Adipose tissue (tissue), 3 donors: Measurements from ENCODE around the gene UNC5C. TPM values are rescaled to one million over a fixed set of nuclear protein-coding genes. Genes with fewer than 3 reads are reported as not detected.

Source experiments
- H3K27ac ChIP-seq: one replicate; pipeline ENCODE4 v1.5.1; 2013; ENCODE audit warnings: low read depth, low read length
- WGBS, 3 donors: extraction: QIAGEN DNeasy Blood & Tissue Kit; methylation state at CpG; one replicate each; pipeline ENCODE4 v1.1.7; 2013; 5-methylcytosine and 5-hydroxymethylcytosine counted together
- polyA plus RNA-seq, 3 donors: library from polyadenylated mRNA; stranded (reverse); fragments of 200-250 nt; gene quantifications; one replicate each; pipeline ENCODE4 v1.2.3, GENCODE V29; 2013
- donor health status: healthy with polysubstance abuse.
- donor health status: Bipolar disorder and iron deficiency.
- donor health status: healthy.

The UNC5C gene
- polyA plus RNA-seq = 1 to 10 TPM in 1 of 3 donors, under 1 TPM in 2; 0.15 to 2.6 (median 0.67) TPM

GRCh38 chr4:95548738-95549245 lies at the start of gene UNC5C:
TSS of gene UNC5C (minus strand) at chr4:95548973.
- 0 to 1% (median 1%) methylated on average over 37 of the region's 37 CpGs for WGBS, 3 donors
- H3K27ac ChIP-seq = no peak within 1 kb of the TSS

GRCh38 chr4:95596676-95597075 lies 47.9 kb upstream of the UNC5C start:
- WGBS, 3 donors = 73 to 89% (median 80%) methylated on average over 7 of the region's 7 CpGs
- H3K27ac ChIP-seq = no peak overlapping the region

- WGBS, 3 donors = 73 to 89% (median 88%) methylated on average over 1 of the region's 1 CpG
- H3K27ac ChIP-seq = no peak overlapping the region
Measured at GRCh38 chr4:95594629-95595028, 45.9 kb upstream of the UNC5C start.

- H3K27ac ChIP-seq = no peak overlapping the region
- WGBS, 3 donors = 90 to 97% (median 91%) methylated on average over 1 of the region's 1 CpG
Measured at GRCh38 chr4:95594013-95594412, 45.2 kb upstream of the UNC5C start.

- WGBS, 3 donors = 46 to 76% (median 74%) methylated on average over 5 of the region's 5 CpGs
- H3K27ac ChIP-seq = no peak overlapping the region
Measured at GRCh38 chr4:95591278-95591677, 42.5 kb upstream of the UNC5C start.

- WGBS, 3 donors = 70 to 93% (median 86%) methylated on average over 1 of the region's 1 CpG
- no peak overlapping the region for H3K27ac ChIP-seq
Measured at GRCh38 chr4:95590615-95591014, 41.8 kb upstream of the UNC5C start.

- 52 to 69% (median 63%) methylated on average over 5 of the region's 5 CpGs for WGBS, 3 donors
- no peak overlapping the region for H3K27ac ChIP-seq
Measured at GRCh38 chr4:95585016-95585695, 36.4 kb upstream of the UNC5C start.

GRCh38 chr4:95580226-95580625 lies 31.5 kb upstream of the UNC5C start:
- 34 to 55% (median 55%) methylated on average over 8 of the region's 8 CpGs for WGBS, 3 donors
- no peak overlapping the region for H3K27ac ChIP-seq

- 51 to 56% (median 53%) methylated on average over 6 of the region's 6 CpGs for WGBS, 3 donors
- no peak overlapping the region for H3K27ac ChIP-seq
Measured at GRCh38 chr4:95572304-95572991, 23.7 kb upstream of the UNC5C start.

- no peak overlapping the region for H3K27ac ChIP-seq
- 92 to 100% (median 98%) methylated on average over 1 of the region's 1 CpG for WGBS, 3 donors
Measured at GRCh38 chr4:95571577-95571976, 22.8 kb upstream of the UNC5C start.

- no peak overlapping the region for H3K27ac ChIP-seq
- WGBS, 3 donors = 64 to 93% (median 92%) methylated on average over 2 of the region's 2 CpGs
Measured at GRCh38 chr4:95563638-95564337, 15.0 kb upstream of the UNC5C start.

- WGBS, 3 donors = 35 to 64% (median 59%) methylated on average over 1 of the region's 1 CpG
- no peak overlapping the region for H3K27ac ChIP-seq
Measured at GRCh38 chr4:95560774-95561173, 12.0 kb upstream of the UNC5C start.

- WGBS, 3 donors = 46 to 79% (median 73%) methylated on average over 4 of the region's 4 CpGs
- H3K27ac ChIP-seq = no peak overlapping the region
Measured at GRCh38 chr4:95556207-95556859, 7.6 kb upstream of the UNC5C start.

GRCh38 chr4:95552942-95553550 lies 4.3 kb upstream of the UNC5C start:
- no peak overlapping the region for H3K27ac ChIP-seq
- 40 to 59% (median 57%) methylated on average over 4 of the region's 4 CpGs for WGBS, 3 donors

- no peak overlapping the region for H3K27ac ChIP-seq
- WGBS, 3 donors = 52 to 63% (median 58%) methylated on average over 2 of the region's 2 CpGs
Measured at GRCh38 chr4:95551653-95552052, 2.9 kb upstream of the UNC5C start.

- WGBS, 3 donors = 40 to 46% (median 45%) methylated on average over 6 of the region's 6 CpGs
- no peak overlapping the region for H3K27ac ChIP-seq
Measured at GRCh38 chr4:95550115-95550987, 1.6 kb upstream of the UNC5C start.
